ENCODE data around the gene C1QTNF12.

C1QTNF12 gene

GRCh38 chr1:1227386-1227785 is 19.1 kb downstream of the C1QTNF12 start:
- H3K9me3 ChIP-seq (ENCODE audit: control insufficient read depth, low read length), result no peaks in the 10 kb centered on the region
- peaks cover 6% of the 10 kb centered on the region for H3K36me3 ChIP-seq (ENCODE audit: control insufficient read depth, insufficient read depth, low read length)
- 95 to 96% methylated on average over 25 of the region's 25 CpGs for WGBS, 2 experiments
- H3K27ac ChIP-seq (ENCODE audit: insufficient read depth, low read depth, low read length, poor library complexity, severe bottlenecking), result no peak overlapping the region
- H3K4me3 ChIP-seq (ENCODE audit: insufficient read depth, low read depth, low read length), result no peak overlapping the region
- H3K27me3 ChIP-seq (ENCODE audit: control insufficient read depth, insufficient read depth, low read length, poor library complexity, severe bottlenecking), result no peaks in the 10 kb centered on the region
- no peaks in the 10 kb centered on the region for H3K4me1 ChIP-seq (ENCODE audit: control insufficient read depth, insufficient read depth, low read length)

- Histone ChIP-seq H3K27ac (ENCODE audit: insufficient read depth, low read depth, low read length, poor library complexity, severe bottlenecking) (no peak overlapping the region), H3K4me1 (ENCODE audit: control insufficient read depth, insufficient read depth, low read length) (no peaks in the 10 kb centered on the region), H3K36me3 (ENCODE audit: control insufficient read depth, insufficient read depth, low read length) (peaks cover 6% of the 10 kb centered on the region), H3K9me3 (ENCODE audit: control insufficient read depth, low read length) (no peaks in the 10 kb centered on the region), H3K4me3 (ENCODE audit: insufficient read depth, low read depth, low read length) (no peak overlapping the region), H3K27me3 (ENCODE audit: control insufficient read depth, insufficient read depth, low read length, poor library complexity, severe bottlenecking) (no peaks in the 10 kb centered on the region)
- 95 to 97% methylated on average over 44 of the region's 44 CpGs for WGBS, 2 experiments
These were observed 19.8 kb downstream of the C1QTNF12 start for GRCh38 chr1:1226566-1227362.

DNA sequence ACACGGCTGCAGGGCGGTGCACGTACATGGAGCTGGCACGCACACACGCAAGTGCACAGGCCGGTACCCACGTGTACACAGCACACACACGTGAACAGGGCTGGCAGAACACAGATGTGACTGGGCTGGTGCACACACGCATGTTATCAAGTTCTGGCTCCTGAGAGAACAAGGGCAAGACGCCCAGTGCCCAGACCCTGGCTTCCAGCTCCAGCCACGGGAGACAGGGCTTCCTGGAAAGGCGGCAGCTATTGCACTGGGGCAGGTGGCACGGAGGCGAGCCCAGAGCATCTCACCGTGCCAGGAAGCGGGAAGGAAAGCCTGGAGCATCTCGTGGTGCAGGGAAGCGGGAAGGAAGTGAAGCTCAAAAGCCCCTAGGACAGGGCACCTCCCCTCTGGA is 20.6 kb downstream of the C1QTNF12 start:
- Histone ChIP-seq H3K36me3 (ENCODE audit: control insufficient read depth, insufficient read depth, low read length) (peaks cover 8% of the 10 kb centered on the region), H3K4me3 (ENCODE audit: insufficient read depth, low read depth, low read length) (no peak overlapping the region), H3K27ac (ENCODE audit: insufficient read depth, low read depth, low read length, poor library complexity, severe bottlenecking) (no peak overlapping the region), H3K9me3 (ENCODE audit: control insufficient read depth, low read length) (no peaks in the 10 kb centered on the region), H3K27me3 (ENCODE audit: control insufficient read depth, insufficient read depth, low read length, poor library complexity, severe bottlenecking) (no peaks in the 10 kb centered on the region), H3K4me1 (ENCODE audit: control insufficient read depth, insufficient read depth, low read length) (no peaks in the 10 kb centered on the region)
- WGBS, 2 experiments, result 95% methylated on average over 18 of the region's 18 CpGs

DNA sequence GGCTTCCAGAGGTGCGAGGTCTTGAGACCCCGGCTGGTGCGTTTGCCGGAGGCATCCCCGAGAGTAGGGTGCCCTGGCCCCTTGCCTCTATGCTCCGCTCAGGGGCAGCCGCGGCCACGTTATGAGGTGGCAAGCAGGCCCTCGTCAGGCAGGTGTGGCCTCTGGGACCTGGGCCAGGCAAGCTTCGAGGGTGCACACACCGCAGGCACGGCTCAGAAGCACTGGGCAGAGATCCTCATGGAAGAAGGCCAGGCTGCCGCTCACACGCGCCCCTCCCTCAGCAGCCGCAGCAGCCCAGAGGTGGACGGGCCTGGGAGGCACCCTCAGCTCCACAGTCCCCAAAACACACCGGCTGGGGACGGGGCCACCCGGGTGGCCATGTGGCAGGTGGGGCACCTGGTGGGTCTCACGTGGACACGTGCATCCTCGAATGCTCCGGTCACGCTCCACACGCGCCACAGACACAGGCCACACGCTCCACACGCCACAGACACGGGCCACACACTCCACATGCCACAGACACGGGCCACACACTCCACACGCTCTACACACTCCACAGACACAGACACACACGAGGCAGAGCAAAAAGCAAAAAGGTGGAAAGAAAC is 21.2 kb downstream of the C1QTNF12 start:
- Histone ChIP-seq H3K4me1 (ENCODE audit: control insufficient read depth, insufficient read depth, low read length) (no peaks in the 10 kb centered on the region), H3K27me3 (ENCODE audit: control insufficient read depth, insufficient read depth, low read length, poor library complexity, severe bottlenecking) (no peaks in the 10 kb centered on the region), H3K36me3 (ENCODE audit: control insufficient read depth, insufficient read depth, low read length) (peaks cover 8% of the 10 kb centered on the region), H3K27ac (ENCODE audit: insufficient read depth, low read depth, low read length, poor library complexity, severe bottlenecking) (no peak overlapping the region), H3K9me3 (ENCODE audit: control insufficient read depth, low read length) (no peaks in the 10 kb centered on the region), H3K4me3 (ENCODE audit: insufficient read depth, low read depth, low read length) (no peak overlapping the region)
- 95 to 96% methylated on average over 34 of the region's 34 CpGs for WGBS, 2 experiments

DNA sequence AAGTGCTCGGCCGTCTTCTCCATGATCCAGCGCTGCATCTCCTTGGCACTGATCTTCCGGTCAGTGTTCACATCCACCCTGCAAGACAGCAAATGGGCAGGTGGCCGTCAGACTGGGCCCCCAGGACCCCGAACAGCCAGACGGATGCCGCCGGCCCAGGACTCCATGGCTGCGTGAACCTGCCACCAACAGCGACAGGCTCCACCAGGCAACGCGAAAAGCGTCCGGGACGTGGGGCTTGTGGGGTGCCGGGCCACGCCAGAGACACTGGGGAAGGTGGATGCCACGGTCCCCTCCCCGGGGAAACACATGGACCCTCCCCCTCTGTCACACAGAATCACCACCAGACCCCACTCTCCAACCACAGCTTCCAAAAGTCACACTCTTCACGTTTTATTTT is 22.6 kb downstream of the C1QTNF12 start:
- no peak overlapping the region for H3K4me3 ChIP-seq (ENCODE audit: insufficient read depth, low read depth, low read length)
- peaks cover 8% of the 10 kb centered on the region for H3K36me3 ChIP-seq (ENCODE audit: control insufficient read depth, insufficient read depth, low read length)
- WGBS, 2 experiments, result 96 to 97% methylated on average over 21 of the region's 21 CpGs
- H3K27me3 ChIP-seq (ENCODE audit: control insufficient read depth, insufficient read depth, low read length, poor library complexity, severe bottlenecking), result no peaks in the 10 kb centered on the region
- no peaks in the 10 kb centered on the region for H3K9me3 ChIP-seq (ENCODE audit: control insufficient read depth, low read length)
- no peak overlapping the region for H3K27ac ChIP-seq (ENCODE audit: insufficient read depth, low read depth, low read length, poor library complexity, severe bottlenecking)
- no peaks in the 10 kb centered on the region for H3K4me1 ChIP-seq (ENCODE audit: control insufficient read depth, insufficient read depth, low read length)

- no peaks in the 10 kb centered on the region for H3K9me3 ChIP-seq (ENCODE audit: control insufficient read depth, low read length)
- no peaks in the 10 kb centered on the region for H3K27me3 ChIP-seq (ENCODE audit: control insufficient read depth, insufficient read depth, low read length, poor library complexity, severe bottlenecking)
- H3K4me3 ChIP-seq (ENCODE audit: insufficient read depth, low read depth, low read length), result no peak overlapping the region
- H3K4me1 ChIP-seq (ENCODE audit: control insufficient read depth, insufficient read depth, low read length), result no peaks in the 10 kb centered on the region
- no peak overlapping the region for H3K27ac ChIP-seq (ENCODE audit: insufficient read depth, low read depth, low read length, poor library complexity, severe bottlenecking)
- peaks cover 12% of the 10 kb centered on the region for H3K36me3 ChIP-seq (ENCODE audit: control insufficient read depth, insufficient read depth, low read length)
- 96 to 97% methylated on average over 15 of the region's 15 CpGs for WGBS, 2 experiments
These were observed 23.2 kb downstream of the C1QTNF12 start for GRCh38 chr1:1223321-1223720.

GRCh38 chr1:1222575-1223225 is 23.8 kb downstream of the C1QTNF12 start:
- H3K27me3 ChIP-seq (ENCODE audit: control insufficient read depth, insufficient read depth, low read length, poor library complexity, severe bottlenecking), result no peaks in the 10 kb centered on the region
- H3K4me1 ChIP-seq (ENCODE audit: control insufficient read depth, insufficient read depth, low read length), result no peaks in the 10 kb centered on the region
- H3K4me3 ChIP-seq (ENCODE audit: insufficient read depth, low read depth, low read length), result no peak overlapping the region
- H3K27ac ChIP-seq (ENCODE audit: insufficient read depth, low read depth, low read length, poor library complexity, severe bottlenecking), result no peak overlapping the region
- 95 to 96% methylated on average over 44 of the region's 44 CpGs for WGBS, 2 experiments
- H3K36me3 ChIP-seq (ENCODE audit: control insufficient read depth, insufficient read depth, low read length), result peaks cover 17% of the 10 kb centered on the region
- H3K9me3 ChIP-seq (ENCODE audit: control insufficient read depth, low read length), result no peaks in the 10 kb centered on the region

DNA sequence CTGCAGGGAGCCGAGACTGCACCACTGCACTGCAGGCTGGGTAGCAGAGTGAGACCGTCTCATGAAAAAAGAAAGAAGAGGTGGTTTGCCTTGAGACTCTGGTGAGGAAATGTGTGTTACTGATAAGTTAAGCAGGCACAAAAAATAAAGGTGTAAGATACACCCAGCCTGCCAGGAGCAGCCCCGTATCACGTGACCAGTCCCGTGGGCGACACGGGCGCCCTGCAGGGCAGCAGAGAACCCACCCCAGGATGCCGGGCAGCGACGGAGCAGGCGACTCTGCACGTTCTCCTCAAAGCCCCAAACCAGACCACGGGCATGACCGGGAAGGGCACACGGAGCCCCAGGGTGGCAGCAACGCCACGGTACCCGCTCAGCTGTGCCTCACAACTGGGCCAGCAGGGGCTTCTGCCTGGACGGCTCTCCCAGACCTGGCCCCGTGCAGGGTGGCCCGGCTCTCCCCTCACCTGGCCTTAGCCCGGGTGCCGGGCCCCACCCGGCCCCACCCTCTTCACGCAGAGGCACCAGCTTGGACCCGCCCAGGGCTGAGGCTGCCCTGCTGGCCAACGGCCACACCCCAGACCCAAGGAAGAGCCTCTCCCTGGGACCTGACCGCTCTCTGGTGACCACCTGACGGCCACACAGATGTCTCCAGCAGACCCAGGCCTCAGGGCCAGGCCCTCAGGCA is 24.5 kb downstream of the C1QTNF12 start:
- no peaks in the 10 kb centered on the region for H3K9me3 ChIP-seq (ENCODE audit: control insufficient read depth, low read length)
- H3K27ac ChIP-seq (ENCODE audit: insufficient read depth, low read depth, low read length, poor library complexity, severe bottlenecking), result no peak overlapping the region
- H3K27me3 ChIP-seq (ENCODE audit: control insufficient read depth, insufficient read depth, low read length, poor library complexity, severe bottlenecking), result no peaks in the 10 kb centered on the region
- H3K4me1 ChIP-seq (ENCODE audit: control insufficient read depth, insufficient read depth, low read length), result no peaks in the 10 kb centered on the region
- H3K4me3 ChIP-seq (ENCODE audit: insufficient read depth, low read depth, low read length), result no peak overlapping the region
- 96% methylated on average over 30 of the region's 30 CpGs for WGBS, 2 experiments
- H3K36me3 ChIP-seq (ENCODE audit: control insufficient read depth, insufficient read depth, low read length), result peaks cover 18% of the 10 kb centered on the region

DNA sequence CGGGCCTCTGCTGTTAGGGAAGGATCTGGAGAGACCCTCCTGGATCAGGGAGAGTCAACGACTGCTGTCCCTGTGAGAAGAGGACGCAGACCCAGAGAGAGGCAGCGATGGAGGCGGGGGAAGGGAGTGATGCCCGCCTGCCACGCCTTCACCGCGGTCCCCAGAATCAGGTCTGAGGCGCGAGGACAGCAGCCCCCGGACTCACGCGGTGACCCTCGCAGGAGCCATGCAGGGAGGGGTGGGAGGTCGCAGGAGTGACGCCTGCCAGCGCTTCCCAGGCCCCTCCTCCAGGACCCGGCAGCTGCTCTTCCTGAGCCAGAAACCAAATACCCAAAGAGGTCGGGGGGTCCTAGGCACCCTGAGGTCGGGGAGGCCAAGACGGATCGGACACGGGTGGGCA is 26.3 kb downstream of the C1QTNF12 start:
- H3K4me3 ChIP-seq (ENCODE audit: insufficient read depth, low read depth, low read length), result no peak overlapping the region
- no peaks in the 10 kb centered on the region for H3K27me3 ChIP-seq (ENCODE audit: control insufficient read depth, insufficient read depth, low read length, poor library complexity, severe bottlenecking)
- 91 to 92% methylated on average over 24 of the region's 24 CpGs for WGBS, 2 experiments
- no peak overlapping the region for H3K27ac ChIP-seq (ENCODE audit: insufficient read depth, low read depth, low read length, poor library complexity, severe bottlenecking)
- no peaks in the 10 kb centered on the region for H3K4me1 ChIP-seq (ENCODE audit: control insufficient read depth, insufficient read depth, low read length)
- H3K36me3 ChIP-seq (ENCODE audit: control insufficient read depth, insufficient read depth, low read length), result peaks cover 20% of the 10 kb centered on the region
- H3K9me3 ChIP-seq (ENCODE audit: control insufficient read depth, low read length), result no peaks in the 10 kb centered on the region

DNA sequence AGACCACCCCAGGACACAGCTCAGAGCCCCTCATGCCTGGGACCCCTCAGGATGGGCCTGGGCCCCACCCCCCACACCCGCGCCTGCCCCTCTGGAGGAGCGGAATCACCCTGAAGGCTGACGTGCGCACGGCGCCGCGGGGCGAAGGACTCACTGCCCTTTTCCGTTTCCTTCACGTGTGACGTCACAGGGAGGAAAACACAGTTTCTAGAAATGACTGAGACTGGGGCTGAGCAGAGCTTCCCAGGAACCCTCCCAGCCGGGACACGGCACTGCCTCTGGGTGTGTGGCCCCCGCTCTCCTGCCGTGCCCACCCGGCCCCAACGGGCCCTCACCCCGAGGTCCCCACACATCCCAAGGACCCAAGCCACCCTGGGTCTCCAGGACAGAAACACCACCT is 27.2 kb downstream of the C1QTNF12 start:
- Histone ChIP-seq H3K27me3 (ENCODE audit: control insufficient read depth, insufficient read depth, low read length, poor library complexity, severe bottlenecking) (no peaks in the 10 kb centered on the region), H3K4me1 (ENCODE audit: control insufficient read depth, insufficient read depth, low read length) (no peaks in the 10 kb centered on the region), H3K4me3 (ENCODE audit: insufficient read depth, low read depth, low read length) (no peak overlapping the region), H3K36me3 (ENCODE audit: control insufficient read depth, insufficient read depth, low read length) (peaks cover 20% of the 10 kb centered on the region), H3K27ac (ENCODE audit: insufficient read depth, low read depth, low read length, poor library complexity, severe bottlenecking) (no peak overlapping the region), H3K9me3 (ENCODE audit: control insufficient read depth, low read length) (no peaks in the 10 kb centered on the region)
- 96% methylated on average over 20 of the region's 20 CpGs for WGBS, 2 experiments

All from ectodermal cell (in vitro differentiated cells).